Testis (tissue), 3 donors: ENCODE measurements around the gene CDKL5. TPM values are rescaled to one million over a fixed set of nuclear protein-coding genes. Genes with fewer than 3 reads are reported as not detected.
A peak's percentile ranks its signal among the peaks of the same experiment; 100 is the strongest.

ENCODE experiments used
- DNase-seq: peaks from one replicate; pipeline ENCODE4 v3.0.0-alpha.2; 2019
- H3K27ac ChIP-seq, 2 donors: fragments of 200-600 bp; sonication (generic); one replicate each; pipeline ENCODE4 v1.5.1; 2019
- H3K27me3 ChIP-seq: fragments of 200-600 bp; sonication (generic); one replicate; pipeline ENCODE4 v1.5.1; 2019
- H3K36me3 ChIP-seq: fragments of 200-600 bp; sonication (generic); one replicate; pipeline ENCODE4 v1.5.1; 2017; ENCODE audit warnings: low read depth; ENCODE audit errors: missing control alignments
- H3K4me1 ChIP-seq: fragments of 200-600 bp; sonication (generic); one replicate; pipeline ENCODE4 v1.5.1; 2019
- H3K4me3 ChIP-seq, 2 donors: fragments of 200-600 bp; sonication (generic); one replicate each; pipeline ENCODE4 v1.5.1; 2017 to 2019
- H3K9me3 ChIP-seq: fragments of 200-600 bp; sonication (generic); one replicate; pipeline ENCODE4 v1.5.1; 2017
- POLR2A ChIP-seq: fragments of 450-650 bp; IDR thresholded peaks from one replicate; pipeline ENCODE4 v1.6.1; 2017; ENCODE audit warnings: antibody characterized with exemption, mild to moderate bottlenecking, moderate library complexity
- WGBS, 2 donors: methylation state at CpG; one replicate each; pipeline ENCODE4 v1.1.5; 2018; 5-methylcytosine and 5-hydroxymethylcytosine counted together
- intact Hi-C: fragments of 100-400 bp; cut with DNase I; formaldehyde crosslinking; loops from one replicate; pipeline ENCODE4 v1.15.1; 2023; ENCODE audit warnings: low total_unique reads
- polyA plus RNA-seq: library from polyadenylated mRNA; stranded (reverse); fragments of 350-450 nt; fragmentation: Illumina TruSeq; extraction: RNeasy Lipid Tissue Mini Kit (QIAGEN cat#74804); gene quantifications from one replicate; pipeline ENCODE4 v1.2.3, GENCODE V29; 2014; ENCODE audit warnings: low read depth, low replicate concordance; ENCODE audit not compliant: insufficient read depth
- total RNA-seq, 2 donors: library from RNA; depleted of rRNA; stranded (reverse); fragments of >200 nt; gene quantifications; one replicate each; pipeline ENCODE4 v1.2.3, GENCODE V29; 2016
- TF ChIP-seq, protein P1 (sequence below), 3 experiments: fragments of 450-650 bp in 2 of 3; fragments of 200-600 bp in 1 of 3; sonication (generic) in 1 of 3; IDR thresholded peaks; one replicate each; pipeline ENCODE4 v1.5.1; 2016 to 2019; ENCODE audit warnings: antibody characterized with exemption in 3 of 3, mild to moderate bottlenecking in 2 of 3, moderate library complexity in 1 of 3

Gene CDKL5
- total and polyA plus RNA-seq, 3 donors from 2014 or later: 20.1 to 24.7 (median 21.1) TPM

DNA sequence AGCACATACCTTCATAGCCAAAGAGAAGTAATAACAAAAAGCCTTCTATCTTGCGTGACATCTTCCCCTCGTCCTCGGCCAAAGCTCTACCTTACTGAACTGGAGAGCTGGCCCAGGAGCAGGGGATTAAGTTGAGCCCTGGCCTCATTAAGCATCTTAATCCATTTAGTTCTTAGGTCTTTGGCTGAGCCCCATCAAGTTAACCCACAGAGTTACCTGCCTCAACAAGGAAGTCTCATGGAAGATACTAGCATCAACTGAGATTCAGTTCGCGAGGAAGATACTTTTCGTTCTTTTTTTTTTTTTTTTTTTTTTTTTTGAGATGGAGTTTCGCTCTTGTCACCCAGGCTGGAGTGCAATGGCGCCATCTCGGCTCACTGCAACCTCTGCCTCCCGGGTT, 246.6 kb downstream of the CDKL5 start, which contains the start of gene RS1:
RS1 (minus strand) TSS at position 101 of the 400 bp plus-strand sequence; CDS start at position 61, 40 bp downstream.
- intact Hi-C loops: no loop called here

DNA sequence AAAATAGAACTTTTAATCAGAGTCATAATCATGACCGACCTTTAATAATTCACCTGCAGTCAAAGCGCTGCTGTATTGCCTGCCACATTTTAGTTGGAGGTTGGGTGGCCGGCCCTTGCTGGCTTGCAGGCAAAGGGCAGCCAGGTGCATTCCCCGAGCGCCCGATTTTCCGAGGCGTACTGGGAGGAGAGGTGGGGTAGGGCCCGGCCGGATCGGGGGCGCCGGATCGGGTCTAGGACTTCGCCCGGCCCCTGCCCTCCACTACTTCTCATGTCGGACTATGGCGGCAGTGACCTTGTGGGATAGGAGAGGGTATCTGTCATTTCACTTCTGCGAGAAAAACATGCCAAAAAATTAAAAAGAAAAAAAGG, 249.0 kb downstream of the CDKL5 start:
- Histone ChIP-seq H3K27me3 (no peaks in the 10 kb centered on the region), H3K4me3 (peak overlapping the region; percentile 69 to 80), H3K4me1 (no peaks in the 10 kb centered on the region), H3K36me3 (no peaks in the 10 kb centered on the region), H3K9me3 (no peaks in the 10 kb centered on the region), H3K27ac (peak overlapping the region; percentile 84 to 91)
- intact Hi-C loops: no loop called here
- 0 to 2% methylated on average over 12 to 19 of the region's 19 CpGs for WGBS, 2 donors
- TF ChIP-seq POLR2A: no peak
- TF ChIP-seq, protein P1, sequence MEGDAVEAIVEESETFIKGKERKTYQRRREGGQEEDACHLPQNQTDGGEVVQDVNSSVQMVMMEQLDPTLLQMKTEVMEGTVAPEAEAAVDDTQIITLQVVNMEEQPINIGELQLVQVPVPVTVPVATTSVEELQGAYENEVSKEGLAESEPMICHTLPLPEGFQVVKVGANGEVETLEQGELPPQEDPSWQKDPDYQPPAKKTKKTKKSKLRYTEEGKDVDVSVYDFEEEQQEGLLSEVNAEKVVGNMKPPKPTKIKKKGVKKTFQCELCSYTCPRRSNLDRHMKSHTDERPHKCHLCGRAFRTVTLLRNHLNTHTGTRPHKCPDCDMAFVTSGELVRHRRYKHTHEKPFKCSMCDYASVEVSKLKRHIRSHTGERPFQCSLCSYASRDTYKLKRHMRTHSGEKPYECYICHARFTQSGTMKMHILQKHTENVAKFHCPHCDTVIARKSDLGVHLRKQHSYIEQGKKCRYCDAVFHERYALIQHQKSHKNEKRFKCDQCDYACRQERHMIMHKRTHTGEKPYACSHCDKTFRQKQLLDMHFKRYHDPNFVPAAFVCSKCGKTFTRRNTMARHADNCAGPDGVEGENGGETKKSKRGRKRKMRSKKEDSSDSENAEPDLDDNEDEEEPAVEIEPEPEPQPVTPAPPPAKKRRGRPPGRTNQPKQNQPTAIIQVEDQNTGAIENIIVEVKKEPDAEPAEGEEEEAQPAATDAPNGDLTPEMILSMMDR (IDR thresholded peaks at IDR 0.05): no peak
- peak; percentile 23 for DNase-seq

More for the DNA sequence above, 246.6 kb downstream of the CDKL5 start, which contains the start of gene RS1:
- Histone ChIP-seq H3K27ac (no peak within 1 kb of the TSS), H3K27me3 (no peaks in the 10 kb centered on the region), H3K9me3 (no peaks in the 10 kb centered on the region), H3K4me1 (no peaks in the 10 kb centered on the region), H3K36me3 (no peaks in the 10 kb centered on the region), H3K4me3 (no peak within 1 kb of the TSS)
- TF ChIP-seq POLR2A: no peak
- TF ChIP-seq, protein P1 (IDR thresholded peaks at IDR 0.05): no peak
- WGBS, 2 donors: 79 to 95% methylated on average over 6 to 10 of the region's 10 CpGs
- no peak for DNase-seq

DNA sequence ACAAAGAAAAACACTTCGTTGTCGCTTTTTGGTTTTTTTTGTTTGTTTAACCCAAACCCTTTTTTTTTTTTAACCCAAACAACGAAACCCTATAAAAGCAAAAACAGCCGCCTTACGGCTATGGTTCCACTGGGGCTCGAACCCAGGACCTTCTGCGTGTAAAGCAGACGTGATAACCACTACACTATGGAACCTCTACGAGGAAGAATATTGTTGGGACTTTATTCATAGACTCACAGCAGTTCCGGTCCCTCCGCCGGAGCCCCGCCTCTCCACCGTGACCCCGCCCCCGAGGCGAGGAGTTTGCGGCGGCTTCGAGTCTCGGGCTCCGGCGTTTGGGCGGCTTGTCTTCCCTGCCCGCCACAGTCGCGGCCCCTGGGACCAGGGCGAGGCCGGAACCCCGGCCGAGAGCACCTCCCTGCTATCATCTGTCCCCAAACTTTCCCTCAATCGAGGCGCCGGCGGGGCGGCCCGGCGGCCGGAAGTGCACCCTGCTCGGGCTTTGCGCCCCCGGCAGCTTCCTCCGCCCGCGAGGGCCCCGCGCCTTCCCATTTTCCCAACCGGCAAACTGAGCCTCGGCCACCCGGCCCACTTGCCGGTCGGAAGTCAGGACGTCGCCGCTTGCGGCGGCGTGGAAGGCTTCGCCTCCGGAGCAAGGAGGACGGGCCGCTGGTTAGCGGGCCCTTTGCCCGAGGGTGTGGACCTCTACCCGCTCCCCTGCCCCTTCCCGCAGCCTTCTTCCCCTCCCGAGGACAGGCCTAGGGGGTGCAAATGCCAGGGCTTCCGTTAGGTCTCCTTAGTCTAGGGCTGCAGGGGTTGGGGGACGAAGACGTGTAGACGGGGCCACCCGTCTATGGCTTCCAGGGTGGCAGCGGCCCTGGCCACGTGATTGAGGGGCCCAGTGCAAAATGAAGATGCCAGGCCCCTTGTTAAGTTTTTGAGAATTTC, 249.7 kb downstream of the CDKL5 start:
- WGBS, 2 donors: 0 to 1% methylated on average over 17 to 60 of the region's 74 CpGs

DNA sequence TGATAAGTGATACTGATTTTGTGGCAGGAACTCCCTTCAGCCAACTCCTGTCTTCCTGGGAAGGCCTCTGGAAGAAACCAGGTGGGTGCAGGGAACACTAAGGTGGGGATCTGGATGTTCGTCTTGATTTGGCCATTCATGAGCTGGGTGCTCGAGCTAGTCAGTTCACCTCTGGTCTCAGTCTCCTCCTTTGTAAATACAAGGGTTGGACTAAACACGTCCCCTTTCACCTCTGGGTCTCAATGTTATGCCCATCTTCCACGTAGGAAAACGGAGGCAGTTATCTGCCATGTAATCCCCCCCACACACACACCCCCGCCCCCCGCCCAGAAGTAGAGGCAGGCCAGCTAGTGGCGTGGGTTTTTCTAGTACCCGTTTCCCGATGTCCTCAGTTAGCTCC, 250.6 kb downstream of the CDKL5 start:
- Histone ChIP-seq H3K27me3 (no peaks in the 10 kb centered on the region), H3K4me1 (no peaks in the 10 kb centered on the region), H3K4me3 (no peak overlapping the region), H3K27ac (no peak overlapping the region), H3K36me3 (no peaks in the 10 kb centered on the region), H3K9me3 (no peaks in the 10 kb centered on the region)
- intact Hi-C loops: no loop called here
- 45 to 64% methylated on average over 6 to 10 of the region's 10 CpGs for WGBS, 2 donors
- DNase-seq: no peak
- TF ChIP-seq, protein P1 (IDR thresholded peaks at IDR 0.05): no peak
- no peak for TF ChIP-seq POLR2A

More for the DNA sequence above, 249.7 kb downstream of the CDKL5 start:
- TF ChIP-seq POLR2A: no peak
- TF ChIP-seq, protein P1 (IDR thresholded peaks at IDR 0.05): no peak
- Histone ChIP-seq H3K4me1 (no peaks in the 10 kb centered on the region), H3K36me3 (no peaks in the 10 kb centered on the region), H3K27me3 (no peaks in the 10 kb centered on the region), H3K4me3 (peak overlapping the region; percentile 69 to 80), H3K27ac (peak overlapping the region; percentile 84 to 91), H3K9me3 (no peaks in the 10 kb centered on the region)
- peak; percentile 75 for DNase-seq
- intact Hi-C loops: no loop called here
